Stimulated activated CD8-positive, alpha-beta memory T cell treated with anti-CD3 and anti-CD28 coated beads, Interleukin-4, amount 100 ng/mL, for 1 hour (primary cell): ENCODE data around the gene LRIT1.
"Not testable (repeated sequence)": the region's sequence is repeated elsewhere in the genome, so short reads cannot be mapped to it uniquely, and the experiment has no call there.

ENCODE experiments used
- DNase-seq, 2 donors: peaks; one replicate each; pipeline ENCODE4 v3.0.0-alpha.2; 2020; ENCODE audit warnings: low read depth in 2 of 2, low spot score in 1 of 2

The LRIT1 gene, protein sequence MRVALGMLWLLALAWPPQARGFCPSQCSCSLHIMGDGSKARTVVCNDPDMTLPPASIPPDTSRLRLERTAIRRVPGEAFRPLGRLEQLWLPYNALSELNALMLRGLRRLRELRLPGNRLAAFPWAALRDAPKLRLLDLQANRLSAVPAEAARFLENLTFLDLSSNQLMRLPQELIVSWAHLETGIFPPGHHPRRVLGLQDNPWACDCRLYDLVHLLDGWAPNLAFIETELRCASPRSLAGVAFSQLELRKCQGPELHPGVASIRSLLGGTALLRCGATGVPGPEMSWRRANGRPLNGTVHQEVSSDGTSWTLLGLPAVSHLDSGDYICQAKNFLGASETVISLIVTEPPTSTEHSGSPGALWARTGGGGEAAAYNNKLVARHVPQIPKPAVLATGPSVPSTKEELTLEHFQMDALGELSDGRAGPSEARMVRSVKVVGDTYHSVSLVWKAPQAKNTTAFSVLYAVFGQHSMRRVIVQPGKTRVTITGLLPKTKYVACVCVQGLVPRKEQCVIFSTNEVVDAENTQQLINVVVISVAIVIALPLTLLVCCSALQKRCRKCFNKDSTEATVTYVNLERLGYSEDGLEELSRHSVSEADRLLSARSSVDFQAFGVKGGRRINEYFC

DNA sequence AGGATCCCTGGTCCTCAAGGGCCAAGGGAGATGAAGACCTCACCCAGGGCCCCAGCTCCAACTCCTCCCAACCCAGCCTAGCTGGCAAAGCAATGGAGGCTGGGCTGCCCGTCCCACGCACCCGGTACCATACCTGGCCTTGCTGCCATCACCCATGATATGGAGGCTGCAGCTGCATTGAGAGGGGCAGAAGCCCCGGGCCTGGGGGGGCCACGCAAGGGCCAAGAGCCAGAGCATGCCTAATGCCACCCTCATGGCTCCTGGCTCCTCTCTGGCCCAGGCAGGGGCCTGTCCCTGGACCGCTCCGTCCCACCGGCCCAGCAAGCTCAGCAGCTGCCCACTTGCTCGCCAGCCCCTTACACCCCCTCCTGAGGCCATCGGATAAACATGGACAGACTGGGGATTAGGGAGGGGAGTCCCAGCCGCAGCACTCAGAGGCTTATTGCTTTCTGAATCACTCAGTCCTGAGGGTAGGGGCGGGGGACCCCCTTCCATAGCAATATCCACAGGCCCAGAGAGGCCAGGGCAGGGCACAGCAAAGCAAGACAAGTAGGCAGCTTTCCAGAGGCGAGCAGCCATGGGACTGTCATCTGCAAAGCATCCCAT lies at the start of gene LRIT1:
TSS of gene LRIT1 (minus strand) at position 362 of the 606 bp plus-strand sequence. CDS start at position 255, 107 bp downstream.
- DNase-seq: no peak

DNA sequence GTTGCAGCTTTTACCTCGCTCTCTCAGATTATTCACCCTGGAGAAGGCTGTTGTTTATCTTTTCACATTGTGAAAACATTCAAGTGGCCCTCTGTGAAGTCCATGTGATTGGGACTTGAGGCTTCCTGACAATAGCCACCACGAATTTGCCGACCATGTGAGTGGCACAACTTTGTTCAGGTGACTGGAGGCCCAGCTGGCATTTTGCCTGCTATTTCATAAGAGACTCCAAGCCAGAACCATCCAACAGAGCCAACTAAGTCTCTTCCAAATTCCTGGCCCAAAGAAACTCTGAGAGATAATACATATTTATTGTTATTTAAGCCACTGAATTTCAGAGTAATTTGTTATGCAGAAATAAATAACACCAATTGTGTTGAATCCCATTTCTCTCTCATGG lies 48.9 kb upstream of the LRIT1 start:
- no peak for DNase-seq

DNA sequence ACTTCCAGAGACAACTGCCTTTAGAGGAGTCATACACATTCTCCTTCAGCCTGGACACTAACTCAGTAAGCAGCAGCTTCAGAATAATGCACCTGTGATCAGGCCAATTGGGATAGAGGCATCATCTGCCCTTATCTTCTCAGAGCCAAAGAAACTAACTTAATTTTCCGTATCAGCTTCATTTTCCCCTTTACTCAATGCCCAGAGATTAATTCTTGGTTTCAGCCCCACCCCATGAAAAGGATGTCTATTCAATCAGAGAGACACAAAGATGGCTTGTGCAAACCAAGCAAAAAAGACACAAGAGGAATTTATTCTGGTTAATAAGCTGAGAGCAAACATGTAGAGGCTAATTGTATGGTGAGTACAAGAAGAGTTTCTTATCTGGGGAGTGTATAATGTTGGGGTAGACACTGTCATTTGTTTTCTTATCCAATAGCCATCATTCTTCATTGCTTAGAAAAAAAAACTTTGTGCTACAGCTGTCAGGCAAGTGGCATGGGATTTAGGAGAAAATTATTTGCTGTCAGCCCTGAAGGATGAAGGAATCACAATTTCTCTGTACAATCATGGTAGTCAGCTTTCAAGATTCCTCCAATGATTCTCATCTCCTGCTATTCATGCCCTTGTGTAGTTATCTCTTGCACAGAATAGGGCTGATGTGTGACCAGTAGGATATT lies 48.3 kb upstream of the LRIT1 start:
- DNase-seq: no peak

DNA sequence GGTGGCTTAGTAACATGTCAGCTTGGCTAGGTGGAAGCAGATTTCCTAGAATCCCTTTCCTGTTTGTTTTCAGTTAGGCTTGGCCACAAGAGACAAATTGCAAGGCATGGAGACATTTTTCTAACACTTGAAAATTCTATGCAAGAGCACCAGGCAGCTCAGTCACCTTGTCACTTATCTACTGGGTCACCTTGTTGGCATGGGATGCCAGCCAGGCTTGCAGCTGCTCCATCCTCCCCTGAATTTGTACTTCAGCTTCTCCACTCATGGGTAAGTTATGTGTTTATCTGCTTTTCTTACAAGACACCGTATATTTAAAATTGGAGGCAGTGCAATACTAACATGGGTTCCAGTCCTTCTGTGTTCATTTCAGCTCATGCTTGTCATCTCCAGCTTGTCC lies 46.8 kb upstream of the LRIT1 start:
- DNase-seq: no peak

GRCh38 chr10:84286695-84287094 lies 45.3 kb upstream of the LRIT1 start:
- no peak for DNase-seq

DNA sequence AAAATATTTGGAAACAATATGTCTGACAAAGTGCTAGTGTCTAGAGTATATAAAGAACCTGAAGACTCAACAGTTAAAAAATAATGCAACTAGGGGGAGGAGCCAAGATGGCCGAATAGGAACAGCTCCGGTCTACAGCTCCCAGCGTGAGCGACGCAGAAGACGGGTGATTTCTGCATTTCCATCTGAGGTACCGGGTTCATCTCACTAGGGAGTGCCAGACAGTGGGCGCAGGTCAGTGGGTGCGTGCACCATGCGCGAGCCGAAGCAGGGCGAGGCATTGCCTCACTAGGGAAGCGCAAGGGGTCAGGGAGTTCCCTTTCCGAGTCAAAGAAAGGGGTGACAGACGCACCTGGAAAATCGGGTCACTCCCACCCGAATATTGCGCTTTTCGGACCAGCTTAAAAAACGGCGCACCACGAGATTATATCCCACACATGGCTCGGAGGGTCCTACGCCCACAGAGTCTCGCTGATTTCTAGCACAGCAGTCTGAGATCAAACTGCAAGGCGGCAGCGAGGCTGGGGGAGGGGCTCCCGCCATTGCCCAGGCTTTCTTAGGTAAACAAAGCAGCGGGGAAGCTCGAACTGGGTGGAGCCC lies 38.6 kb upstream of the LRIT1 start:
- not testable (repeated sequence) for DNase-seq

DNA sequence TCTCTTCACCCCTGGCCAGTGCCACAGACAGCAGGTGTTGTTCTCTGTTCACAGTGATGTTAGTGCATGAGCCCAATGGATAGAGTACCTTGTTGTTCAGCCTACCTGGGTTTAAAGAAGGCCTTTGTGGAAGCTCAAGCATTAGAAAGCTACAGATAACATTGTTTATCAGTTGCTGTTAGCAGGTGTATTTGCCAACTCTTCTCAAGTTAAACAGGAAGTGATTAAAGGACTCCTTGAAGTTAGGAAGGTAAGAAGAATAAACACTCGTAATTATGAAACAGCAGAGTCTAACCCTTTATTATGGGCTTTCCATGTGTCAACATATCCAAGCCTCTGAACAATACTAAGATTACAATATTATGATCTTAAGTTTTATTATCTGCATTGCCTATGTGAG lies 29.4 kb upstream of the LRIT1 start:
- no peak for DNase-seq

- DNase-seq: no peak
These were observed 28.4 kb upstream of the LRIT1 start for GRCh38 chr10:84269773-84270172.

GRCh38 chr10:84269162-84269561 lies 27.8 kb upstream of the LRIT1 start:
- no peak for DNase-seq

DNA sequence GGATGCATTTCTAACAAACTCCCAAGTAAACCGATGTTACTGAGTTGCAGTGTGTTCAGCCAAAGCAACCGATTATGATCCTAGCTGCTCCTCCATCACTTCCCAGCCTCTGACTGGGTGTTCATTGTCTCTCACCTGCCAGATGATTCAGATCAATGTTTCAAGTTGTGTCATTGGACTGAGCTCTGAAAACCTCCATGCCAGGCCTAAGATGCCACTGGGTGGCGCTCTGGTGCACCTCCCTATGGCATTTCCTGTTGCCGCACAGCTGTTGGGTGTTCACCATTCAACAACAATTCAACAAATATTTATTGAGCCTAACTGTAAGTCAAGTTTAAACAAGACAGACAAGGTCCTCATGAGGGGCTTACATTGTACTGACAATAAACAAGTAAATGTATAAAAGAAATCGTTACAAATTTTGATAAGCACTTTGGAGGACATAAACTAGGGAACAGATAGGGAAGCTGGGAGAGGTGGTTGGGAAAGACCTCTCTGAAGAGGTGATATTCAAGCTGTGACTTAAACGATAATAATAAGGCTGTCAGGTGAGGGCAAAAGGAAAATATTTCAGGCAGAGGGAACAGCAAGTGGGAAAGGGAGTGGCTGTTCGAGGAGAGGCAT lies 26.3 kb upstream of the LRIT1 start:
- peak in 1 of 2 donors; percentile 31 for DNase-seq

GRCh38 chr10:84265418-84265817 lies 24.1 kb upstream of the LRIT1 start:
- DNase-seq: no peak

- peak; percentile 23 to 38 for DNase-seq
These were observed 23.3 kb upstream of the LRIT1 start for GRCh38 chr10:84264611-84265141.

DNA sequence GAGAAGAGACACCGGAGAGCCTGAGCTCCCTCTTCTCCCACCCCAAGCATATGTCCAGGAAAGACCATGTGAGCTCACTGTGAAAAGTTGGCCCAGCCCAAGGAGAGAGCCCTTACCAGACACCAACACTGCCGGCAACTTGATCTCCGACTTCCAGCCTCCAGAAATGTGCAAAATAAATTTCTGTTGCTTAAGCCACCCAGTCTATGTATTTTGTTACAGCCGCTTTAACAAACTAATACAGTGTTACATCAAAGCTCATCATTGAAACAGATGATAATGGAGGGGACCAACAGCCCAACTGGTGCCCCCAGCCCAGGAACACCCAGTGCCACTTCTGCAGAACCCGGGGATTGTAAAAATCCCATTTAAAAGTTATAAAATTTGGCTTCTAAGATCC lies 22.4 kb upstream of the LRIT1 start:
- DNase-seq: no peak

DNA sequence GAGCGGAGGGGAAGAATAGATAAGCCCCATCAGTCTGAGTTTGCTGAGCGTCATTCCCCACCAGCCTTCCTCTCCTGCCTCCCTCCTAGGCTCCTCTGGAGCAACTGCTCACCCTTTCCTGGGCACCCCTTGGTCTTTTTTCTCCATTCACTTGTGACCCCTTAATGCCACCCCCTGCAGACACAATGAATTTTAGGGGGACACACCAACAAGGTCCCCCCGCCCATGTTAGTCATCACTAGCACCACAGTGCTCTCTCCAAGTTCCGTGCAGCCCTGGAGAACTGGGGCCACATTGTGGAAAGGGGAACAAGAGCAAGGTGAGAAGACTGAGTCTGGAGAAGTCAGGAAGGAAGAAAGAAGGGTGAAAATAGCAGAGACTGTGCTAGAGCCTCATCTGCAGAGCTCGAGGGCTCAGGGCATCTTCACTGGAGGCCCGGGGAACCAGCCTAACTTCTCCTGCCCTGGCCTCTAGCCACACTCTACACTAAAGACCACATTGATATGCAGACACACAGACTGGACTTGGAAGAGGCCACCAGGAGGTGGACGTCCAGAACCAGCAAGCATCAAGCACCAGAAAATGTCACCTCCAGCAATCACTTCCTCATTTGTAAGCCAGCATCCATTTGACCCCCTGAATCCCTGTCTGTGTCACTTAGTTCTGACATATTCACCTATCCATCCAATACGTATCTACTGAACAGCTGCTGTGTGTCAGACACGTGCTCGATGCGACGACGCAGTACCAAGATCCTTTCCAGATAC lies 21.0 kb upstream of the LRIT1 start:
- DNase-seq: no peak

DNA sequence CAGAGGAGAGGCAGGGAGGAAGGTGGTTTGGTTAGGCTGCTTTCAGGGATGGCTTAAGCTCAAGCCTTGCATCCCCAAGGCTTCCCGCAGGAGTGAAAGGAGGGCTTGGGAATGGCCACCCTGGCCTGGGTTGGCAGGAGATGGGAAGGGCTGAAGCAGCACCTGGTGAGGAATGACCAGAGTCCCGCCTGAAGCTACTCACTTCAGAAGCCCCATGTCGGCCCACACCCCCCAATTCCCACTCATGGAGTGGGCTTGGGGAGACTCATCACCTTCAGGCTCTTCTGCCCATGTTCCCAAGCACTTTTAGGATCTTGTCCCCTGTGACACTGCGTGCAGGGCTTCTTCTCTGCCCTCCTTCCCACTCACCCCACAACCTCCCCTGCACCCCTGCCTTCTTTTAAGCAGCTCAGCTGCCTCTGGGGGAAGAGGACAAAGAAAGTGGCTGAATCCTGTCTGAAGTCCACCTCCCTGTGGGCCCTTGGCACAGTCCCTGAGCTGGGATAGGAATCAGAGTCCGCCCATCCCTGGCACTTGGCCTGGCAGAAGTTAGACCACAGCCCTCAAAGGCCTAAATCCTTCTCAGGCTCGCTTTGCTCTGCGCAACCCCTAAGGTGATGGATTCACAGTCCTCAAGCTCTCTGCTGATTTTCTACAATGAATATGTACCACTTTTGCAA lies 20.0 kb upstream of the LRIT1 start:
- no peak for DNase-seq

GRCh38 chr10:84258034-84258695 lies 16.8 kb upstream of the LRIT1 start:
- no peak for DNase-seq

GRCh38 chr10:84257343-84258020 lies 16.1 kb upstream of the LRIT1 start:
- DNase-seq: no peak
